Astrocyte (in vitro differentiated cells and primary cell): ENCODE results near the gene NOMO2.
"Not testable (repeated sequence)": the region's sequence is repeated elsewhere in the genome, so short reads cannot be mapped to it uniquely, and the experiment has no call there.

Experiments used
- CTCF ChIP-seq: IDR thresholded peaks from 2 replicates; pipeline ENCODE4 v1.5.1; 2011; ENCODE audit warnings: low read depth, mild to moderate bottlenecking, inconsistent platforms, low read length, moderate library complexity; ENCODE audit not compliant: insufficient read depth
- EZH2 ChIP-seq: IDR thresholded peaks from 2 replicates; pipeline ENCODE4 v1.6.1; 2012; ENCODE audit warnings: mild to moderate bottlenecking, low read length, inconsistent platforms; ENCODE audit not compliant: insufficient read depth

DNA sequence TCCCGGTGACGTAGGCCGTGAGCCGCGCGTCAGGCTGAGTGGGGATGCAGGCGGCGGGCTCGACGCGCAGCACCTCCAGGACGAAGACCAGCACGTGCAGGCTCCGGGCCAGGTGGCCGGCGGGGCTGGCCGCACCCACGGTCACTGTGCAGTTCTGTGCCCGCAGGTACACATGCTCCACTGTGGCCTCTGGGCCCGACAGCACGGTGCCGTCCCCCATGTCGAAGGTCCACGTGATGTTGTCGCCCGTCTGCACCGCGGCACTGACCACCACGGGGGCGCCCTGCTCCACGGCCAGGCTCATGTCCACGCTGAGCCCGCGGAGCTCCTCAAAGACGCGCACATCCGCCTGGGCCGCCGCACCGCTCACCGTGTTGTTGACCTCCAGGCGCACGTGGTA is 174.1 kb downstream of the NOMO2 start:
- TF ChIP-seq CTCF, EZH2: not testable (repeated sequence)
